Measurements from ENCODE around the gene MGAT5.
A peak's percentile ranks its signal among the peaks of the same experiment; 100 is the strongest.

MGAT5 gene

GRCh38 chr2:134367213-134367612, 113.3 kb downstream of the MGAT5 start:
- DNase-seq (ENCODE audit: low spot score) = no peak

- DNase-seq (ENCODE audit: low spot score) = no peak
These were observed 114.3 kb downstream of the MGAT5 start for GRCh38 chr2:134368009-134368817.

- DNase-seq (ENCODE audit: low spot score) = no peak
These were observed 115.5 kb downstream of the MGAT5 start for GRCh38 chr2:134369220-134369902.

- DNase-seq (ENCODE audit: low spot score) = no peak
These were observed 117.0 kb downstream of the MGAT5 start for GRCh38 chr2:134370655-134371445.

- DNase-seq (ENCODE audit: low spot score) = no peak
These were observed 118.3 kb downstream of the MGAT5 start for GRCh38 chr2:134372141-134372540.

GRCh38 chr2:134372611-134373131, 118.8 kb downstream of the MGAT5 start:
- peak; percentile 47 for DNase-seq (ENCODE audit: low spot score)

- peak; percentile 80 for DNase-seq (ENCODE audit: low spot score)
These were observed 122.1 kb downstream of the MGAT5 start for GRCh38 chr2:134375935-134376334.

GRCh38 chr2:134377730-134378129, 123.9 kb downstream of the MGAT5 start:
- DNase-seq (ENCODE audit: low spot score) = no peak

GRCh38 chr2:134379293-134379692, 125.4 kb downstream of the MGAT5 start:
- DNase-seq (ENCODE audit: low spot score) = no peak

- DNase-seq (ENCODE audit: low spot score) = no peak
These were observed 125.8 kb downstream of the MGAT5 start for GRCh38 chr2:134379722-134380121.

- no peak for DNase-seq (ENCODE audit: low spot score)
These were observed 127.3 kb downstream of the MGAT5 start for GRCh38 chr2:134381141-134381540.

GRCh38 chr2:134384131-134384530, 130.3 kb downstream of the MGAT5 start:
- no peak for DNase-seq (ENCODE audit: low spot score)

- no peak for DNase-seq (ENCODE audit: low spot score)
These were observed 131.3 kb downstream of the MGAT5 start for GRCh38 chr2:134385195-134385594.

- DNase-seq (ENCODE audit: low spot score) = no peak
These were observed 132.4 kb downstream of the MGAT5 start for GRCh38 chr2:134386310-134386709.

GRCh38 chr2:134389381-134389780, 135.5 kb downstream of the MGAT5 start:
- no peak for DNase-seq (ENCODE audit: low spot score)

GRCh38 chr2:134391751-134392160, 137.9 kb downstream of the MGAT5 start:
- DNase-seq (ENCODE audit: low spot score) = no peak

GRCh38 chr2:134392442-134393074, 138.7 kb downstream of the MGAT5 start:
- no peak for DNase-seq (ENCODE audit: low spot score)

GRCh38 chr2:134393075-134393461, 139.2 kb downstream of the MGAT5 start:
- no peak for DNase-seq (ENCODE audit: low spot score)

GRCh38 chr2:134395779-134396178, 141.9 kb downstream of the MGAT5 start:
- DNase-seq (ENCODE audit: low spot score) = no peak

GRCh38 chr2:134396493-134396892, 142.6 kb downstream of the MGAT5 start:
- no peak for DNase-seq (ENCODE audit: low spot score)

- DNase-seq (ENCODE audit: low spot score) = no peak
These were observed 143.4 kb downstream of the MGAT5 start for GRCh38 chr2:134397146-134397896.
